HFF-Myc (cell line): Measurements from ENCODE around the gene TBX19.
A peak's percentile ranks its signal among the peaks of the same experiment; 100 is the strongest.

ENCODE experiments used
- DNase-seq: peaks from one replicate; pipeline ENCODE4 v3.0.0-alpha.2; 2011; ENCODE audit warnings: low read depth; ENCODE audit errors: extremely low read depth
- H3K4me3 ChIP-seq: replicated peaks from 2 replicates; pipeline ENCODE4 v1.5.1; 2011; ENCODE audit warnings: low read depth, mild to moderate bottlenecking, control low read depth, low read length
- TF ChIP-seq, protein P1 (sequence below): IDR thresholded peaks from 2 replicates; pipeline ENCODE4 v1.5.1; 2012; ENCODE audit warnings: mild to moderate bottlenecking, low read depth, low read length, control low read depth; ENCODE audit errors: missing control alignments

The TBX19 gene

DNA sequence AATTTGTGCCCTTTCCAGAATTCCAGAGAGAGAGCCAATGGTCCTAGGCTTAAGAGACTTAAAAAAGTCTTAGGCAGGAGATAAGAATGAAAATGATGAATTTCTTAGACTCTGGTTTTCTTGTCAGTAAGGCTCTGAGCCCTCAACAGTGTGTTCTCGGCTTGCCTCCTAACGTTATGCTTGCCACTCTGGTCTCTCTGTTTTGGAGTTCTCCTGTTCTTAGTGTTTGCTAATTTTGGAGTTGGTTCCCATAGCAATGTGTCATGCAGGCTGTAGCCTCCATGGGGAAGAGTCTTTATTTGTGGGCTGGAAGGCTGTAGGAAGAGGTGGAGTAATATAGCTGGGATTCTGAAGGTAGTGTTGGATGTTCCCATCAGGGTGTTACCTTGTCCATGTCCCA is 19.9 kb downstream of the TBX19 start:
- DNase-seq: no peak
- no peak overlapping the region for H3K4me3 ChIP-seq
- TF ChIP-seq, protein P1, sequence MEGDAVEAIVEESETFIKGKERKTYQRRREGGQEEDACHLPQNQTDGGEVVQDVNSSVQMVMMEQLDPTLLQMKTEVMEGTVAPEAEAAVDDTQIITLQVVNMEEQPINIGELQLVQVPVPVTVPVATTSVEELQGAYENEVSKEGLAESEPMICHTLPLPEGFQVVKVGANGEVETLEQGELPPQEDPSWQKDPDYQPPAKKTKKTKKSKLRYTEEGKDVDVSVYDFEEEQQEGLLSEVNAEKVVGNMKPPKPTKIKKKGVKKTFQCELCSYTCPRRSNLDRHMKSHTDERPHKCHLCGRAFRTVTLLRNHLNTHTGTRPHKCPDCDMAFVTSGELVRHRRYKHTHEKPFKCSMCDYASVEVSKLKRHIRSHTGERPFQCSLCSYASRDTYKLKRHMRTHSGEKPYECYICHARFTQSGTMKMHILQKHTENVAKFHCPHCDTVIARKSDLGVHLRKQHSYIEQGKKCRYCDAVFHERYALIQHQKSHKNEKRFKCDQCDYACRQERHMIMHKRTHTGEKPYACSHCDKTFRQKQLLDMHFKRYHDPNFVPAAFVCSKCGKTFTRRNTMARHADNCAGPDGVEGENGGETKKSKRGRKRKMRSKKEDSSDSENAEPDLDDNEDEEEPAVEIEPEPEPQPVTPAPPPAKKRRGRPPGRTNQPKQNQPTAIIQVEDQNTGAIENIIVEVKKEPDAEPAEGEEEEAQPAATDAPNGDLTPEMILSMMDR: no peak

DNA sequence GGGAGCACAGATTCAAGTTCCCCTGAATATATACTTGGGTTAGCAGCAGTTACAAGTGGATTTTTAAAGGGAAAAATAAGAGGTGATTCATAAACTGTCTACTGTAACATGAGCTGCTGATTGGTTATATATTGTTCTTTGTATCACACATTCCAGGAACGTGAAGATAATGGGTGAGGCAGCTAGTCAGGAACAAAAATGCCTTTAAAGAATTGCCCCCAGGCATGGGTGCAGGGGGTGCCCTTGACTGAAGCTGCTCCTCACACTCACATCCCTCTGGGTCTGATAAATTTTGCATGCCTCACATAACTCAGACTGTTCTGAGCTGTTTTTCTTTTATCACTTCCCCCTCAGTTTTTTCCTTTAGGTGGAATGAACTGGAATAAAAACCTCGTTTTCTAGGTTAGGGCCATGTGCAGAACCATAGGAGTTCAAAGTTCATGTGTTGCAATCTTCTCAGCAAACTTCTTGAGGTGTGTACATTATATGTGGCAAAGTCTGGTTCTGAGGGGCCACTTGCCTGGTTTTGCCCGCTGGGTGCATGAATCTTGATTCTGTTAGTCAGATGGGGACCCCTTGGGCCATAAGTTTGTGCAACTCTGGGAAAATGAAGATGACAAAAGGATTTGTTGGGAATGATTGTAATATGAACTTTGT is 21.1 kb downstream of the TBX19 start:
- TF ChIP-seq, protein P1: no peak
- DNase-seq: peak; percentile 39
- H3K4me3 ChIP-seq: no peak overlapping the region

DNA sequence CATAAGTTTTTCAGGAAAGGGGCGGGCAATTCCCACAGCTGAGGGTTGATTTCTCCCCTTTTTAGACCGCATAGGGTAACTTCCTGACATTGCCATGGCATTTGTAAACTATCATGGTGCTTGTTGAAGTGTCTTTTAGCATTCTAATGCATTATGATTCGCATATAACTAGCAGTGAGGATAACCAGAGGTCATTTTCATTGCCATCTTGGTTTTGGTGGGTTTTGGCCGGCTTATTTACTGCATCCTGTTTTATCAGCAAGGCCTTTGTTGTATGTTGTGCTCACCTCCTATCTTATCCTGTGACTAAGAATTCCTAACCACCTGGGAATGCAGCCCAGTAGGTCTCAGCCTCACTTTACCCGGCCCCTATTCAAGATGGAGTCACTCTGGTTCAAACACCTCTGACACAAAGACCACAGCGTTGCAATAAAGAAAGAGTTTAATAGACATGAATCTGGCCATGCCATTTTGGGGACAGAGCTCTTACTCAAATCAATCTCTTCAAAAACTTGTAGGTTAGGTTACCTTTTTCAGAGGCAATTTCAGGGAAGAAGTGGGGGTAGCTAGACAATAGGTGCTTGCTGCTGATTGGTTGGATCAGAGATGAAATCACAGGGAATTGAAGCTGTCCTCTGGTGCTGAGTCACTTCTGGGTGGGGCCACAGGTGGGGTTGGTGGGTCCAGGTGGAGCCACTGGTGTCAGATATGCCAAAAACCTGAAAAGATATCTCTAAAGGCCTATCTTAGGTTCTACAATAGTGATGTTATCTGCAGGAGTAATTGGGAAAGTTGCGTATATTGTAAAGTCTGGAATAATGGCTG is 23.3 kb downstream of the TBX19 start:
- no peak for DNase-seq
- TF ChIP-seq, protein P1: no peak
- H3K4me3 ChIP-seq: no peak overlapping the region

DNA sequence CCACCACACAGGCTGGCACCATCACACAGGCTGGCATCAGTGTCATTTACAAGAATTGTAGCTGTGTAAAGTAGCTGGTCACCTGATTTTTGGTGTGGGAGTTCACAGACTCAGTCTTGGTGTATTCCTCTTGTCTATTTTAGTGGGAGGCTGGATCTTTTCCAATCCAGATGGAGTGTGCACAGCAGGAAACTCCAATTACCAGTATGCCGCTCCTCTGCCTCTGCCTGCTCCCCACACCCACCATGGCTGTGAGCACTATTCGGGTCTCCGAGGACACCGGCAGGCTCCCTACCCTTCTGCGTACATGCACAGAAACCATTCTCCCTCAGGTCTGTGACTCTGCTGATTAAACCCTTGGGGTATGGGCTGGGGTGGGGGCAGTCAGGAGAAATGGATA is 24.2 kb downstream of the TBX19 start:
- TF ChIP-seq, protein P1: no peak
- no peak overlapping the region for H3K4me3 ChIP-seq
- DNase-seq: no peak

DNA sequence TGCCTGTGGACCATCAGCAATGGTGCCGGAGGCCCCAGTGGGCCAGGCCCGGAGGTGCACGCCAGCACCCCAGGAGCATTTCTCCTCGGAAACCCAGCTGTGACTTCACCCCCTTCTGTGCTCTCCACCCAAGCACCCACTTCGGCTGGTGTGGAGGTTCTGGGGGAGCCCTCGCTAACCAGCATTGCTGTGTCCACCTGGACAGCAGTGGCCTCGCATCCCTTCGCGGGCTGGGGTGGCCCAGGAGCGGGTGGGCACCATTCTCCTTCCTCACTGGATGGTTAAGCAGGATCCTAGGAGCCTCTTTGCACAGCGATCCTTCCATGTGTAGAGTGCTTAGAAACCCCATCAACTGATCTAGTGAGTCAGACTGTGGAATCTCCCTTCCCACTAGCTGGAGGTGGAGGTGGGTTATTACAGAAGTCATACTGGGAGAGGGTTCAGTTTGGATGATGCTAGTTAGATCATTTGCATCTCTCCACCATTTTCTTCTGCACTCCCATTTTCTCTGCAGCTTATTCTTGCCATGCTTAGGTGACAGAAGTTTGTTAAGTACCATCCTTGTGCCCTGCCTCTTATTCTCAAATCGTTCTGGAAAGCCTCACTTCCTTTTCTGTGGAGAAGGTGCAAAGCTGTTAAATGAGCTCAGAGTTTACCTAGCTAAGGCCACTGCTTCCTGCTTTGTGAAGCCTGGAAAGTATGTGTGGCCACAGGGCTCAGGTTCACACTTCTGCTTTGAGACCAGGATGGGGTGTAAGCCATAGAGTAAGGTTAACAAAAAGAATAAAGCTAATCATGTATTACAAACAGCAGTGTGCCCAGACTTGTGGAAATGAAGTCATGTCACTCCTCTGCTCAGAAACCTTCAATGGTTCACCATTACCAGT is 32.3 kb downstream of the TBX19 start:
- TF ChIP-seq, protein P1: no peak

DNA sequence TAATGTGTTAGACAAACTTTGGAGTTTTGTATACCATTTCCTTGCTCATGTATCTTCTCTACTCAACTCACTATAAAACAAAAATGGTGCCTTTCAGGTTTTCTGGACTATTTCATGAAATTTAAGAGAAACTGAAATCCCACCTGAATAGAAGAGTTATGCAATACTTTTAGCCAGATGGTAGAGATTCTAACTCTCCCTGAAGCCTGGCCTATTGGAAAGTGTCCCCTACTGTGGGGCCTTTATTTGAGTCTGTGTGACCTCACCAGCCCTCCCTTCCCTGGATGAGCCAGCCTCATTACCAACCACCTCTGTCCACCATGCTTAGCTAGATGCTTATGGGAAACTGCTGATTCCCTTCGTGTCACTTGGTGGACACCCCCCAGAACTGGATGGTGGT is 35.5 kb downstream of the TBX19 start:
- H3K4me3 ChIP-seq: no peak overlapping the region
- no peak for DNase-seq
- TF ChIP-seq, protein P1: no peak

More for the DNA sequence above, 32.3 kb downstream of the TBX19 start:
- DNase-seq: no peak
- no peak overlapping the region for H3K4me3 ChIP-seq
